Fibroblast of skin of scalp (primary cell): ENCODE measurements around the gene FICD. TPM values are rescaled to one million over a fixed set of nuclear protein-coding genes. Genes with fewer than 3 reads are reported as not detected.
"Not testable (repeated sequence)": the region's sequence is repeated elsewhere in the genome, so short reads cannot be mapped to it uniquely, and the experiment has no call there.

Source experiments
- DNase-seq: peaks from one replicate; pipeline ENCODE4 v3.0.0-alpha.2; 2013
- polyA plus RNA-seq, 2 experiments: library from polyadenylated mRNA; unstranded; fragments of 120-200 nt; gene quantifications; one replicate each; pipeline ENCODE4 v1.2.1, GENCODE V29; 2013; ENCODE audit not compliant: insufficient read length in 2 of 2

FICD gene
- polyA plus RNA-seq (2013, experiment 1 of 2; ENCODE audit: insufficient read length): 6.7 TPM
- polyA plus RNA-seq (2013, experiment 2 of 2; ENCODE audit: insufficient read length): 6.0 TPM

DNA sequence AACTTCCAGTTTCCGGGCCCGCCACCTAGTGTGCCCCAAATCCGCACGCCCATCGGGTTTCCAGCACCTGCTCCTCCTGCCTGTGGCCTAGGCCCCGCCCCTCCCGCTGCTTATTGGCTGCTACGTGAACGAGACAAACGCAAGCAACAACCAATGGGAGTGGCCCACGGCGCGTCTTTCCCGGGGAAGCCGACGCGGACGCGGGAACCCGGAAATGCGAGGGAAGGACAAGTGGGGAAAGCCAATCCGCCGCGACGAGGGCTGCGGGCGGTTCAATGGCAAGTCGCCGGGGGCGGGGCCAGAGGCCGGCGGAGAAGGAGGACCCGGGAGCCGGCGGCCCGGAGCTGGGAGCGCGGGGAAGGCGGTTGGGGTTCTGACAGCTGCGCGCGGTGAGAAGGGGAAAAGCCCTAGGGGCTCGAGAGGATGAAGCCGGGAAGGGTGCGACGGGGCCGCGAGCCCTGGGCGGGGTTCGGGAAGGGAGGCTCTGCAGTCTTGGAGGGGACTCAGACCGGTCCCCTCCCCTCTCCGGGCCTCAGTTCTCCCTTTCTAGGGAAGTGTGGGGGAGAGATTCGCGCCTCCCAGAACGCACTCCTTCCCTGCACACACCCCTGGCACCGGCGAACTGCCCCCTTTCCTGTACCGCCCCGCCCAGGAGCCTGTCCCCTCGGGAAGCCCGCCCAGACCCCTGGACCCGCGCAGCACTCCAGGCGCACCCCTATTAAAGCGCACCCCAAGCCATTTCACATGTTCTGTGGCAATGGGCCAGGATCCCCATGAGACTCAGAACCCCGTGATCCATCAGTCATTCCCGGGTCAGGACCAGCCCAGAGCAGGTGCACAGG lies at the start of gene FICD:
Gene FICD, plus strand, starts transcription at position 305 of the 842 bp plus-strand sequence. CDS start 1,696 bp downstream, outside the sequence.
- peak; percentile 98 for DNase-seq

DNA sequence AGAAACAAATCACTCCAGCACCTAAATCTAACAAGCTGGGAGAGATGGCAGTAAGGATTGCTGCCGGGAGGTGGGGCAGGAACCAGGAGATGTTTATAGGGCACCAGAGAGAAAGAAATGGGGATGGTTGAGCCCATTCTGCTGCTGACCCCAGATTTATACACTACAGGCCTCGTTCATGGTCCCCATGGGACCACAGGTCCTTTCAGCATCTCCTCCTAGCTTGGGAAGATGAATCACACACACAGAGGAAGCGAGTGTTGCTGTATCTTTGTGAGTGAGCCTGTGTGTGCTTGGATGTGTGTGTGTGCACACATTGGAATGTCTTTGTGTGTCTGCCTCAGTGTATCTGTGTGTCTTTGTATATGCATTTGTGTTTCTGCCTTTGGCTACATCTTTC lies 49.7 kb upstream of the FICD start:
- DNase-seq: no peak

DNA sequence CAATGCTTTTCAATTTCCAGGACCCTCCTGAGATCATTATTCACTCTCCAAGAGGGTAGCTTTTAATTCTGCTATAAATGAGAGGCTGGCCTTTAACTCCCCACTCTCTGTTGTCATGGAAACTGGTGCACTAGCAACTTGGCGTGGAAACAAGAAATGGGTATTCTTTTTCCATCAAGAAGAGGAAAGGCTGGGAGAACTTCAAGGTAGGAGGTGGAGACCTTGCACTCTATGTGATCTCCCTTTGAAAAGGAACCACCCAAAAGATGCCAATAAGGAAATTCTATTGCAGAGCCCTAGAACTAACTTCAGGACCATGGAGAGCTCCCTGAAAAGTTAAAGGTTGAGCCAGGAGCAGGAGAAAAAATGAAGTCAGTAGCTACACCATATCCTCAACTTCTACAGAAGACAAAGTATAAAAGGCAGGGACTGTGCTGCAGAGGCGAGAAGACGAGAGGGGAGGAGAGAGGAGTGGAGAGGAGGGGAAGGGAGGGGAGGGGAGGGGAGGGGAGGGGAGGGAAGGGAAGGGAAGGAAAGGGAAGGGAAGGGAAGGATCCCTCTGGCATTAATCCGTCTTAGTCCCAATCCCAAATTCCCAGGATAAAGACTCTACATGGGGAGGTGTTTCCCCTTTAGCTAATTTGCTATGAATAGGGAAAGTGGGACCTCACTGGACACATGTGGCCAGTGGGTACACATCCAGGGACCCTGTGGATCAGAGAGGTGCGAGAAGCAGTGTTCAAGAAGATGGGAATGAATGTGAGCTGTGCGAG lies 46.7 kb upstream of the FICD start:
- DNase-seq: peak; percentile 54

DNA sequence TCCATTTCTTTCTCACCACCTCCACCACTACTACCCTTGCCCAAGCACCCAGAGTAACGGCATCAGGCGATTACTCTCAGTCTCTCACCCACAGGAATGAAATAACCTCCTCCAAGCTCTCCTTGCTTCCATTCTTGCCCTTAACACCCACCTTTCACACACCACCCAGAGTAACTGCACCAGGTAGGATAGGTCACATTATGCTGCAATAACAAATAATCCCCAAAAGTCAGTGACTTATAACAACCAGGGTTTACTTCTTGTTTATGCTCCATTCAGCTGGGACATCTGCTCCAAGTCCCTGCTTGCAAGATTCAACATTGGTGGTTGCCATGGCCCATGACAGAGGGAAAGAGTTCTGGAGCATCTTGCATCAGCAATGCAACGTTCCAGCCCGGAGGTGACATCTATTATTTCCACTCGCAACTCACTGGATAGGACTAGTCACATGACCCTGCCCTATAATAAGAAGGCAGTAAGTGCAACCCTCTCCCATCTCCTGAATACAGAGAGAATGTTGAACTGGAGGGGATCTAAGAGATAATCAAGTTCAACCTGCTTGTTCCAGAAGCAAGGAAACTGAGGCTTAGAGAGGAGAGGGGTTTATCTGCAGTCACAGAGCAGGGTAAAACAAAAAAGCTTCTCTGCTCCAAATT lies 41.5 kb upstream of the FICD start:
- DNase-seq: no peak

DNA sequence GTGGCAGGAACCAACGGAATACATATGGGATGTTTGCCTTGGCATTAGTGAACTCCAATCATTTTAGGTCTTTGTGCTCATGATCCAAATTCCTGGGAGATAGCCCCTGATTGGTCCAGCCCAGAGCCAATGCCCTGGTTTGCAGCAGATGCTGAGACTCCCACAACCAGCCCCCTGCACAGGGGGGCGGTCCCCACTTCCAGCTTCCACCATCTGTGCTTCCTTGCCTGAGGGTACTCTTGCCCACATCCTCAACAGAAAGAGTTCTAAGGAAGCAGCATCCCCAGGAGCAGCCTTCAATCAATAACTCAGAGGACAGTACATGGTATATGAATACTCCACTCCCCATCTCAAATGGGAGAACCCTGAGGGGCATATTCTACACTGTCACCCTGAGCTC lies 39.7 kb upstream of the FICD start:
- no peak for DNase-seq

DNA sequence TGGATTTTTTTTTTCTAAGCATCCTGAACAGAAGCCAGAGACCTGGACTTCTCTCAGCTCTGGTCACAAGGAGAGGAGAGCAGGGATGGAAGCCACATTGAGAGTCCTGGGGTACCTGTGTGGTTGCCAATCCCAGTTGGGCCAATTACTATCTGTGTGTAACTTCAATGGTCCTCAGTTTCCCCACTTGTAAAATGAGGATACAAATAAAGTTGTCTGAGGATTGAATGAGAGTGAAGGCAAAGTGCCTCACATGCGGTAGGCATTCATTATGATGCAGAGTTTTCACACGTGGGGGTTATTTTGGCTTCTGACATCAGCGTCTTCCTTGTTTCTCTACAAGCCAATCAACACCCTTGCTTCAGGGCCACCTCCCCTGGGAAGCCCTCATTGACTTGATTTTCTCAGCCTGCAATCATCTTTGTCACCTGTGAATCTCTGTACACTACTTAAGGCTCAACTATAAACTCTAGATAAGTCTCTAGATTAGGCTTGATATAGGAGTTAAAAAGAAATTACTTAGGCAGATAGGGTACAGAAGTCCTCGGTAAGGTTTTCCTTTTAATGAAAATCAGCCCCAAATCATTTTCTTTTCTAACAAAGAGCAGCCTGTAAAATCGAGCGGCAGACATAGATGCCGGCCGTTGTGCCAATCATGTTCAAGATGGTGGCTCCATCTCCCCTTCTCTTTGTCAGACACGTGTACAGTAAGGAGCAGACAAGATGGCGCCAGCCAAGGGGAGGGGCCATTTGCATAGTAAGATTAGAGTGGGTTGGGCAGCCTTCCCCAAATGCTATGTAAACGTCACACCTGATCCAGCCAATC lies 37.8 kb upstream of the FICD start:
- DNase-seq: no peak

DNA sequence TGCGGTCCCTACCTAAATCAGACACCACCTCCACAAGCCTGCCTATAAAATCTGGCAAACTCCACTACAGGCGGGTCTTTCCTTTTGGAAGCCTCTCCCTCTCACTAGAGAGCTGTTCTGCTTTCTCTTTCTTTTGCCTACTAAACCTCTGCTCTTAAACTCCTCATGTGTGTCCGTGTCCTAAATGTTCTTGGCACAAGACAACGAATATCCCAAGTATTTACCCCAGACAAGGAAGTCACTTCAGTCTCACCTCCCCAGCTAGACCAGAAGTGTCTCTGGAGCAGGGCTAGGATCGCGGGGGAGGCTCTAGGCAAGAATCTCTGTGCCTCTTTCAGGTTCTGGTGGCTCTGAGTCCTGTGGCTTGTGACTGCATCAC lies 37.2 kb upstream of the FICD start:
- no peak for DNase-seq

DNA sequence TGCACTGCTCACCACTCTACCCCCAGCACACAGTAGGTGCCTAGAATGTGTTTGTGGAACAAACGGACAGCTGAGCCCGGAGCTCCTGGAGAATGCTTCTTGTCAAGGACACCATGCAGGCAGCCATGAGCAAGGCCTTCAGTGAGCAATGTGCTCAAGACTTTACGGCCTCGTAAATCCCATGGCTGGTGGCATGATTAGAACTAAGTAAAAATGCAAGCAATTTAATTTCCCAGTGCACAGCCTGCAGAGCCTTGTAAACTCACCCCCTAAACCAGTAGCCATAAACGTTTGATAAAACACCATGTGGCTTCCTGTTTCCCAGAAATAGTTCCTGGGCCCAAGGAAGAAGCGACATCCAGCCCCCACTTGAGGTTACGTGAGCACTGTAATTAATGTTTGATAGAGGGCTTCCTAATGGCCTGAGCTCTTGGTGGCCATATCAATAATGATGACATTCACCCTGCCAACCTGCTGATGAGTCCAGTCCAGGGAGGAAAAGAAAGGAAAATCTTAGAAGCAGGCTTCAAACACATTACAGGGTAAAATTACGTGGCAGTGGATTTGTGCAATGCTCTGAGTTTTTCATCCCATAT lies 36.4 kb upstream of the FICD start:
- DNase-seq: no peak

DNA sequence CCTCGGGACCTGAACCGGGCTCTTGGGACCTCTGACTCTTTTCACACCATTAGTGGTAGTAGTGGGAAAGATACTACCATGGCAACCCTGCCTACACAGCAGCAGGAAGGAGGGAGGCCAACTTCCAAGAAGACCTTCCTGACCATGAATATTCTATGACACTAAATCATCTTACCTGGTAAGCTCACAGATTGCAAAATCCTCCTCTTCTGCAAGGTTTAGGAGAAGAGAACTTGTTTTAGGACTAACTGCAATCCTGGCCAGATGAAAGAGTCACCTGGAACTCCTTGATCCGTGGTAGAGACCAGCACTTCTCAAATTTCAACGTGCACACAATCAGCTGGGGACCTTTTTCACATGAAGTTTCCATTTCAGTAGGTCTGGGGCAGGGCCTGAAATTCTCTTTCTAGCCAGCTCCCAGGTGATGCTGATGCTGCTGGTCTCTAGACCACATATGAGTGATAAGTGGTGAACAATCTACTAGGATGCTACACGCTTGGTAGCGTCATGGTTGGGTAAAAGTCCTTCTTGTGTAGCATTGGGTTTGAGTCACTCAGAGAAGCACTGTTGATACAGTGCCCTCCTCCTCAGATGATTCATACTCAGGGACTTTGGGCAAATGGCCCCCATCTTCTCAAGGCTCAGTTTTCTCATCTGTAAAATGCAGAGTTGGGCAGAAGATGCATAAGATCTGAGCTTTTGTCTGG lies 35.6 kb upstream of the FICD start:
- no peak for DNase-seq

DNA sequence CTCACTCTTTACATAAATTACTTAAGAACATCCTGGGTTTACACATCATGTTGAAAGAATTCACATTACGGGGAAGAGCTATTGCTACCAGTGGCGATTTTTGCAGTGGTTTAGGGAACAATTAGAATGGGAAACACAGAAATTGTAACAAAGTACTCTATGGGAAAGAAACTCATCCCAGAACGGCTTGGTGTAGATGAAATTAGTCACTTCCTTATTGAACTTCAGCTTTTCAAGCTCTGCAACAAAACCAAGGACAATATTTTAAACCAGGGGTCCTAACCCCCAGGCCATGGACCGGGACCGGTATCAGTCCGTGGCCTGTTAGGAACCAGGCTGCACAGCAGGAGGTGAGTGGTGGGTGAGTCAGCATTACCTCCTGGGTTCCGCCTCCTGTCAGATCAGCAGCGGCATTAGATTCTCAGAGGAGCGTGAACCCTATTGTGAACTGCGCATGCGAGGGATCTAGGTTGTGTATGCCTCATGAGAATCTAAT lies 32.3 kb upstream of the FICD start:
- DNase-seq: no peak

DNA sequence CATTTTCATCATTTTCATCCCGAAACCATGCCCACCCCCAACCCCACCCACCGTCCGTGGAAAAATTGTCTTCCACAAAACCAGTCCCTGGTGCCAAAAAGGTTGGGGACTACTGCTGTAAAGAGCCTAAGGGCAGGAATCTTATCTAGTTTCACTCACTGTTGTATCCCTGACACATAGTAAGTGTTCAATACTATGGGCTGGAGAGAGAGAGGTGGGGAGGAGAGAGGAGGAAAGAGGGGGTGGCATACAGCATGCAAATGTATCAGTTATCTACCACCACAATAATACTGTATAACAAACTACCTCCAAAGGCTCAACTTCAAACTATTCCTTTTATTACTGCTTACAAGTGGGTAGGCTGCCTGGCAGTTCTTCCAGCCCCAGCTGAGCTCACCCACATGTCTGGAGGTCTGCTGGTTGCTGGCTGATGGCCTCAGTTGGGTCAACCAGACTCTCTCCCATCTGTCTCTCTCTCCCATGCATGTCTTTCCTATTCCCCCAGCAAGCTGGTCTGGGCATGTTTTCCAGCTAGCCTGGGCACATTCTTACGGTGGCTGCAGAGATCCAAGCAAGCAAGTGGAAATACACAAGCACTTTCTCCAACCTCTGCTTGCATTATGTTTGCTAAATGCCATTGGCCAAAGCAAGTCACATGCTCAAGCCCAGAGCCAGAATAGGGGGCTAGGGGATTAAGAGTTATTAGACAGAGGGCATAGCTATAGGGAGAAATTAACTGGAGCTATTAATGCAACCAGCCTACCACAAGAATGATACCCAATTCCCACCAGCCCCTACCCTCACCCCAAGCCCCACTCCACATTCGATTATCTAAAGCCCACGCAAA lies 31.6 kb upstream of the FICD start:
- DNase-seq: no peak

DNA sequence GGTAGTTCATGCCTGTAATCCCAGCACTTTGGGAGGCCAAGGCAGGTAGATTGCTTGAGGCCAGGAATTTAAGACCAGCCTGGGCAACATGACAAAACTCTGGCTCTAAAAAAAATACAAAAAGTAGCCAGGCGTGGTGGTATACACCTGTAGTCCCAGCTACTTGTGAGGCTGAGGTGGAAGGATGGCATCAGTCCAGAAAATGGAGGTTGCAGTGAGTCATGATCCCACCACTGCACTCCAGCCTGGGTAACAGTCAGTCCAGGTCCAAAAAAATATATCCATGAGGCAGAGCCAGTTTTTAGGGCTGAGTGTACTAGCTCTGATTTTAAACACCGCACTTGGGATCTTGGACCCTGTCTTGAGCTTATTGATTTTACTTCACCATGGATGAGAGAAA lies 30.6 kb upstream of the FICD start:
- no peak for DNase-seq

DNA sequence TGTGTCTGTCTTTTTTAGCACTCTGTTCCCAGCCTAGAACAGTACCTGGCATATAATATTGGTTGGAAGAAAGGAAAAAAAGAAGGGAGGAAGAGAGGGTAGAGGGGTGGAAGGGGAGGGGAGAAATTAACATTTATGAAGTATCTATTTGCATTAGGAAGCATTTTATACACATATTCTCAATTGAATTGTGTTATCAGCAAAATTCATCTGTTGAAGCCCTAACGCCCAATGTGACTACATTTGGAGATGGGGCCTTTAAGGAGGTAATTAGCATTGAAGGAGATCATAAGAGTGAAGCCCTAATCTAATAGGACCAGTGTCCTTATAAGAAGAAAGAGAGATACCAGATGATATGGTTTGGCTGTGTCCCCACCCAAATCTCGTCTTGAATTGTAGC lies 30.2 kb upstream of the FICD start:
- no peak for DNase-seq

DNA sequence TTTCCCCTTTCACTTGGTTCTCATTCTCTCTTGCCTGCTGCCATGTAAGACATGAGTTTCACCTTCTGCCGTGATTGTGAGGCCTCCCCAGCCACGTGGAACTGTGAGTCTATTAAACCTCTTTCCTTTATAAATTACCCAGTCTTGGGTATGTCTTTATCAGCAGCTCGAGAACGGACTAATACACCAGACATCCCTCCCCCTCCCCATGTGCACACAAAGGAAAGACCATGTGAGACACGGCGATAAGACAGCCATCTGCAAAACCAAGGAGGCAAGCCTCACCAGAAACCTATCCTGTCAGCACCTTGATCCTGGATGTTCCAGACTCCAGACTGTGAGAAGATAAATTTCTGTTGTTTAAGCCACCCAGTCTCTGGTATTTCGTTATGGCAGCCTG lies 29.7 kb upstream of the FICD start:
- DNase-seq: not testable (repeated sequence)

DNA sequence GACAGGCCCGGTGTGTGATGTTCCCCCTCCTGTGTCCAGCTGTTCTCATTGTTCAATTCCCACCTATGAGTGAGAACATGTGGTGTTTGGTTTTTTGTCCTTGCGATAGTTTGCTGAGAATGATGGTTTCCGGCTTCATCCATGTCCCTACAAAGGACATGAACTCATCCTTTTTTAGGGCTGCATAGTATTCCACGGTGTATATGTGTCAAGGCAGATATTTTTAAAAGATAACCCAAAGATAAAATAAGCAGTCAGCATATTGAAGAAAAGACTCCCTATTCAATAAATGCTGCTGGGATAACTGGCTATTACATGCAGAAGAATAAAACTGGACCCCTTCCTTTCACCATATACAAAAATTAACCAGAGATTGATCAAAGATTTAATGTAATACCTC lies 28.0 kb upstream of the FICD start:
- not testable (repeated sequence) for DNase-seq

DNA sequence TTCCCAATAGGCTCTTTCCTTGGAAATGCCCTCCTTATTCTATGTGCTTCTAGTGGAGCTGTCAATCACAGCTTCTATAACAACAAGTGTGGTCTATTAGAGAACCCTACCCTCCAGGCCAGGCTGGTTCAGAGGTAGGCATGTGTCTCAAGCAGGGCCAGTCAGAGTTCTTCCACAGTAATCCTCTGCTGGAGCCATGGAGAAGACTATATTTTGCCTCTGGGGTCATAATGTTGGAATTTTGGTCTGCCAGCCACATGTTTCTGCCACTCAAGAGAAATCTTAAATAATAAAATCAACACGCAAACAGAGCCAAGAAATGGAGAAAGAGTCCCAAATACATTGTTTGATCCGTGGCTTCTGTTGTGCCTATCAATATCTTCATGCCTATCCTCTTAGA lies 23.8 kb upstream of the FICD start:
- no peak for DNase-seq

DNA sequence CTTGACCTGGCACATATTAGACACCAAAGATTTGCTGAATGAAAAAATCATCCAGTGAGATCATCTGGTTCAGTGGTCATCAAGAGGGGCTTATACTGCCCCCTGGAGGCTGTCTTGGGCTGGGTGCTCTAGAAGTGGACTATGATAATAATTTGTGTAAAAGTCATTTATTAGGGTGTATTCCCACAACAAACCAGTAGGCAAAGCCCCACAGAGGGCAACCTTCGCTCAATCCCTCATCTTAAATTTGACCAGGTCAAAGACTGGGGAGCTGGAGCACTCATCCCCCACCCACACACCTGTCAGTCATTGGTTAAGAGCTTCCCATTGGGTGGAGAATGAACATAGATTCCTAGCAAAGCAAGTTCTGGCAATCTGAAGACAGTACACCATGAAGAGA lies 20.0 kb upstream of the FICD start:
- DNase-seq: peak; percentile 19

DNA sequence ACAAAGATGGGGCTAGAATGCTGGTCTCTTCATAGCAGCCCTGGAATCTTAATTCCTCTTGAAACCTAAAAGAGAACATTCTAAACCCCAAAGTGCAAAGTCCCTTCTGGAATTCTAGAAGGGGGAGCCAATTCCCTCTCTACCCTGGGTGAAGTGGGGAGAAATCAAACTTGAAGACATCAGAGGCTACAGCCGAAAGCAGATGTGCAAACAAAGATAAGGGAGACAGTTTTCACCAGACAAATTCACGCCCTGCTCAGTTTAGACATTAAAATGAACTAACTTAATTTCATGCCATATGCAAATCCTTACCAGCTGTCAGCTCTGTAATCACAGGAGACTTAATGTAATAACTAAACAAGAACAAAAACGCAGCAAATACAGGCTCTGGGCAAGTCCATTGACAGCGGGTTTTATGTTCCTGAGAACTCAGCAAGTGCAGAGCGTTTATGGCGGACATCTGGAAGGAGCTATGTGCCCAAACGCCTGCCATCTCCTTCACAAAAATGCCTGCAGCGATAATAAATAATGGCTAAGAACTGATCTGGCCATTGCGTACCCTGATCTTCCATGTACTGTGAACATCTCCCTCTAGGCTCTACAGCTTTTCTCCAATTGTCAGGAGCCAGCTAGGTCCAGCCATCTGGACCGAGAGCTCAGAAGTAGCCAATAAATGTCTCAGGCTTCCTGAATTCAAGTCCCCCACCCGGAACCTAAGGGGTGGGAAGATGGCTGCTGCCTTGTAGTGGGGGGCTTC lies 19.1 kb upstream of the FICD start:
- no peak for DNase-seq

DNA sequence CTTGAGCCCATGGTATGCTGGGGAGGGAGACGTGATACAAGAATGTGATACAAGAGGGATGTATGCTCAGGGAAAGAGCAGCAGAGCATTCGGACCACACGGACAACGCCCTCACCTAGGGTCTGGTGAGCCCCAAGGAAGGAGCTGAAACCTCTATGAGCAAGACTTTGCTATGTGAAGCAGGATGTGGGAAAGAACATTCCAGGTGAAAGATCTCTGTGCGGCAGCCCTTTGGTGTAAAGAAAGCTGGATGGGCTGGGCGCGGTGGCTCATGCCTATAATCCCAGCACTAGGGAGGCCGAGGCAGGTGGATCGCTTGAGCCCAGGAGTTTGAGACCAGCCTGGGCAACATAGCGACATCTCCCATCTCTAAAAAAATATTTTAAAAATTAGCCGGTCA lies 16.9 kb upstream of the FICD start:
- no peak for DNase-seq
